ENCODE results near the gene LMTK2. TPM values are rescaled to one million over a fixed set of nuclear protein-coding genes. Genes with fewer than 3 reads are reported as not detected.

The LMTK2 gene
- total RNA-seq, 4 donors from 2014 or later: 11.0 to 15.8 (median 12.0) TPM

- DNase-seq (ENCODE audit: low spot score): no peak
- no peak for ATAC-seq (ENCODE audit: low FRiP score)
- TF ChIP-seq, protein P1, sequence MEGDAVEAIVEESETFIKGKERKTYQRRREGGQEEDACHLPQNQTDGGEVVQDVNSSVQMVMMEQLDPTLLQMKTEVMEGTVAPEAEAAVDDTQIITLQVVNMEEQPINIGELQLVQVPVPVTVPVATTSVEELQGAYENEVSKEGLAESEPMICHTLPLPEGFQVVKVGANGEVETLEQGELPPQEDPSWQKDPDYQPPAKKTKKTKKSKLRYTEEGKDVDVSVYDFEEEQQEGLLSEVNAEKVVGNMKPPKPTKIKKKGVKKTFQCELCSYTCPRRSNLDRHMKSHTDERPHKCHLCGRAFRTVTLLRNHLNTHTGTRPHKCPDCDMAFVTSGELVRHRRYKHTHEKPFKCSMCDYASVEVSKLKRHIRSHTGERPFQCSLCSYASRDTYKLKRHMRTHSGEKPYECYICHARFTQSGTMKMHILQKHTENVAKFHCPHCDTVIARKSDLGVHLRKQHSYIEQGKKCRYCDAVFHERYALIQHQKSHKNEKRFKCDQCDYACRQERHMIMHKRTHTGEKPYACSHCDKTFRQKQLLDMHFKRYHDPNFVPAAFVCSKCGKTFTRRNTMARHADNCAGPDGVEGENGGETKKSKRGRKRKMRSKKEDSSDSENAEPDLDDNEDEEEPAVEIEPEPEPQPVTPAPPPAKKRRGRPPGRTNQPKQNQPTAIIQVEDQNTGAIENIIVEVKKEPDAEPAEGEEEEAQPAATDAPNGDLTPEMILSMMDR (IDR thresholded peaks at IDR 0.05): peak in 1 of 3 donors; percentile 15
These were observed 59.4 kb downstream of the LMTK2 start for GRCh38 chr7:98165827-98166667.

GRCh38 chr7:98166668-98166970, 60.0 kb downstream of the LMTK2 start:
- DNase-seq (ENCODE audit: low spot score): no peak
- TF ChIP-seq, protein P1 (IDR thresholded peaks at IDR 0.05): no peak
- no peak for ATAC-seq (ENCODE audit: low FRiP score)

DNA sequence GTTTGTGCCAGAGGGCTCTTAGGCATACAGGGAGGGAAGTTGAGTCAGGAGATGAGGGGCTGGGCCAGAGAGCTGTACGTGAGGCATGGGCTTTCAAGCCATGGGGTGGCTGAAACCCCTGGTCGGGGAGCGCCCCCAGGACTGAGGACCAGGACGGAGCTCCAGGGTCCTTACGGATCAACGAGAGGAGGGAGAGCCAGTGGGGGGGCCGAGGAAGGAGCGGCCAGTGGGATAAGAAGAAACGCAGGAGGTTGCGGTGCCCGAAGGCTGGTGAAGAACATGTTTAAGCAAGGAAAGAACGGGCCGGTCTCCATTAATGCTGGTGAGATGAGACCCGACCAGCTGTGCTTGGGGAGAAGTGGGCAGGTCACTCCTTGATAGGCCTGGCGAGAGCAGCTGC, 61.0 kb downstream of the LMTK2 start:
- ATAC-seq (ENCODE audit: low FRiP score) (no peak), DNase-seq (ENCODE audit: low spot score) (no peak)
- TF ChIP-seq, protein P1 (IDR thresholded peaks at IDR 0.05): no peak

- TF ChIP-seq, protein P1 (IDR thresholded peaks at IDR 0.05): no peak
- DNase-seq (ENCODE audit: low spot score) (no peak), ATAC-seq (ENCODE audit: low FRiP score) (peak; percentile 35)
These were observed 61.7 kb downstream of the LMTK2 start for GRCh38 chr7:98168181-98168903.

DNA sequence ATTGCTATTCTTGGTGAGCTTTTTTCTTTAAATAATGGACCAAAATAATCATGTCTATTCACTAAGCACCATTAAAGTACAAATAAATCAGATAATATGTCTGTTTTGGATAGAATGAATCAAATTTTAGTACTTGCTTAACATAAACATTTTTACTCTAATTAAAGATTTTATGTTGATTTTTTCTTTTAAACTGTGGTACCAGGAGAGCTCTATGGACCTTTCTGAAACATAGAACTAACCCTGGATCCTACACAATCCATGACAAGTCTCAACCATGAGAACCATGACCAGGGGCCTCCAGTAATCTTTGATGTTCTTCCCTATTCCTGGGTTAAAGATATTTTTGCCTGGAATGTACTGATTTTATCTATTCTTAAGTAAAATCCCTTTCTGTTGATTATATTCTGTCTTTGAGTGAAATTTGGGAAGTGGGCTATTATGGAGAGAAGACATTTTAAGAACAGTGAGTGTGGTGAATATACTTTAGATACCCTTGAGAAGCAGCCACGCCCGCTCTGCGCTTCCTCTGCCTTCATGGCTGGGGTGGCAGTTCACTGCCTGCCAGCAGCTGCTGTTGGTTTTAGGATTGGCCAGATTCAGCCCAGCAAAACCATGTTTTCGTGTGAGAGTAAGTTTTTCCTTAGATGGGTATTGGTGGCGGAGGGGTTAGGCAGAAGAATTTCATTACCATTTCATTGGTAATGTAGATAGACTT, 62.4 kb downstream of the LMTK2 start:
- ATAC-seq (ENCODE audit: low FRiP score): no peak
- TF ChIP-seq, protein P1 (IDR thresholded peaks at IDR 0.05): no peak
- no peak for DNase-seq (ENCODE audit: low spot score)

DNA sequence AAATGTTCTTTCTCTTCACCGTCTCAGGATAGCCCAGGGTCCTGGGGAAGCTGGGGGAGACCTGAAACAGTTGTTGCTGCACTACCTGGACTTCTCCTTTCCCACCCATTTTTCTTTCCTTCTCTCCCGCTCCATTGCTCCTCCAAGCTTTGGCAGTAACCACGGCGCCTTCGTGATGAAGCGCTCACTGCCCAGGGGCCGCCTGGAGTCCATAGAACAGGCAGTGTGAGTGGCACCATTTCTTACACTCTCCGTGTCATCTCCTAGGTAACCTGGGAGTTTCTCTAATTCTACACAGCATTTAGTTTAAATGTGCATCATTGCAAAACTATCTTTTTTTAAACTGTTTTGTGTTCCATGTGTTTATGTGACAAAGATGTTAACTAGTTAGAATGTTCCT, 64.3 kb downstream of the LMTK2 start:
- TF ChIP-seq, protein P1 (IDR thresholded peaks at IDR 0.05): no peak
- ATAC-seq (ENCODE audit: low FRiP score) (no peak), DNase-seq (ENCODE audit: low spot score) (no peak)
